GM18867 (cell line): ENCODE results near the gene BAZ2B.
"Not testable (repeated sequence)": the region's sequence is repeated elsewhere in the genome, so short reads cannot be mapped to it uniquely, and the experiment has no call there.

ENCODE experiments used
- ATAC-seq: cut with Tn5 transposase; IDR thresholded peaks from one replicate; pipeline ENCODE4 v1.9.1; 2021; ENCODE audit warnings: mild to moderate bottlenecking, moderate library complexity; ENCODE audit not compliant: unreplicated experiment

BAZ2B gene

GRCh38 chr2:159438720-159439353 lies 177.5 kb downstream of the BAZ2B start:
- ATAC-seq: no peak

- no peak for ATAC-seq
Measured at GRCh38 chr2:159438284-159438683, 178.1 kb downstream of the BAZ2B start.

- no peak for ATAC-seq
Measured at GRCh38 chr2:159432610-159433009, 183.7 kb downstream of the BAZ2B start.

GRCh38 chr2:159427048-159427447 lies 189.3 kb downstream of the BAZ2B start:
- no peak for ATAC-seq

- ATAC-seq: no peak
Measured at GRCh38 chr2:159419403-159419802, 196.9 kb downstream of the BAZ2B start.

- no peak for ATAC-seq
Measured at GRCh38 chr2:159411460-159411859, 204.9 kb downstream of the BAZ2B start.

GRCh38 chr2:159410276-159410675 lies 206.1 kb downstream of the BAZ2B start:
- no peak for ATAC-seq

GRCh38 chr2:159409116-159409800 lies 207.1 kb downstream of the BAZ2B start:
- ATAC-seq: no peak

- ATAC-seq: no peak
Measured at GRCh38 chr2:159402790-159403189, 213.6 kb downstream of the BAZ2B start.

- not testable (repeated sequence) for ATAC-seq
Measured at GRCh38 chr2:159402160-159402559, 214.2 kb downstream of the BAZ2B start.

- no peak for ATAC-seq
Measured at GRCh38 chr2:159399716-159400415, 216.5 kb downstream of the BAZ2B start.

GRCh38 chr2:159396799-159397198 lies 219.5 kb downstream of the BAZ2B start:
- no peak for ATAC-seq

- no peak for ATAC-seq
Measured at GRCh38 chr2:159382447-159383028, 233.8 kb downstream of the BAZ2B start.

GRCh38 chr2:159381574-159381973 lies 234.8 kb downstream of the BAZ2B start:
- no peak for ATAC-seq

- no peak for ATAC-seq
Measured at GRCh38 chr2:159380685-159381239, 235.6 kb downstream of the BAZ2B start.

GRCh38 chr2:159379181-159379580 lies 237.2 kb downstream of the BAZ2B start:
- peak; percentile 64 for ATAC-seq

GRCh38 chr2:159375241-159375640 lies 241.1 kb downstream of the BAZ2B start:
- ATAC-seq: no peak

GRCh38 chr2:159371506-159371905 lies 244.8 kb downstream of the BAZ2B start:
- no peak for ATAC-seq

GRCh38 chr2:159366538-159366937 lies 249.8 kb downstream of the BAZ2B start:
- no peak for ATAC-seq

GRCh38 chr2:159362816-159363251 lies 253.5 kb downstream of the BAZ2B start:
- ATAC-seq: no peak

- ATAC-seq: no peak
Measured at GRCh38 chr2:159362094-159362493, 254.3 kb downstream of the BAZ2B start.
